Activated CD4-positive, alpha-beta memory T cell treated with anti-CD3 and anti-CD28 coated beads, Interleukin-2, amount 10 ng/mL, durations not matched to agents 7 days and 5 days (primary cell): ENCODE measurements around the gene HNRNPC. TPM values are rescaled to one million over a fixed set of nuclear protein-coding genes. Genes with fewer than 3 reads are reported as not detected.
"Not testable (repeated sequence)": the region's sequence is repeated elsewhere in the genome, so short reads cannot be mapped to it uniquely, and the experiment has no call there.

Experiments used
- CTCF ChIA-PET: fragments of 350-600 bp; sonication (Branson Sonifier 250); formaldehyde crosslinking; loops from one replicate; lab custom pipeline; 2021; ENCODE audit warnings: antibody characterized with exemption, inconsistent platforms; lab: Charles Lee
- POLR2A ChIA-PET: fragments of 350-600 bp; sonication (Branson Sonifier 250); formaldehyde crosslinking; loops from one replicate; lab custom pipeline; 2021; ENCODE audit warnings: antibody characterized with exemption; lab: Charles Lee
- DNase-seq: peaks from one replicate; pipeline ENCODE4 v3.0.0-alpha.2; 2020
- H3K27ac Mint-ChIP-seq: one replicate; pipeline ENCODE4 v1.8.0; 2021; ENCODE audit warnings: mild to moderate bottlenecking, mixed read lengths
- H3K27me3 Mint-ChIP-seq: one replicate; pipeline ENCODE4 v1.8.0; 2021; ENCODE audit warnings: mixed read lengths
- H3K36me3 Mint-ChIP-seq: one replicate; pipeline ENCODE4 v1.8.0; 2021; ENCODE audit warnings: low read depth, mixed read lengths
- H3K4me1 Mint-ChIP-seq: one replicate; pipeline ENCODE4 v1.8.0; 2021; ENCODE audit warnings: mixed read lengths
- H3K4me3 Mint-ChIP-seq: one replicate; pipeline ENCODE4 v1.8.0; 2021; ENCODE audit warnings: mild to moderate bottlenecking, mixed read lengths
- H3K9me3 Mint-ChIP-seq: one replicate; pipeline ENCODE4 v1.8.0; 2021; ENCODE audit warnings: mixed read lengths
- total RNA-seq, 2 experiments: library from RNA; stranded (reverse); gene quantifications; one replicate each; pipeline ENCODE4 v1.2.3, GENCODE V29; 2021

HNRNPC gene
- total RNA-seq, 2 experiments from 2014 or later: 689 to 710 TPM

DNA sequence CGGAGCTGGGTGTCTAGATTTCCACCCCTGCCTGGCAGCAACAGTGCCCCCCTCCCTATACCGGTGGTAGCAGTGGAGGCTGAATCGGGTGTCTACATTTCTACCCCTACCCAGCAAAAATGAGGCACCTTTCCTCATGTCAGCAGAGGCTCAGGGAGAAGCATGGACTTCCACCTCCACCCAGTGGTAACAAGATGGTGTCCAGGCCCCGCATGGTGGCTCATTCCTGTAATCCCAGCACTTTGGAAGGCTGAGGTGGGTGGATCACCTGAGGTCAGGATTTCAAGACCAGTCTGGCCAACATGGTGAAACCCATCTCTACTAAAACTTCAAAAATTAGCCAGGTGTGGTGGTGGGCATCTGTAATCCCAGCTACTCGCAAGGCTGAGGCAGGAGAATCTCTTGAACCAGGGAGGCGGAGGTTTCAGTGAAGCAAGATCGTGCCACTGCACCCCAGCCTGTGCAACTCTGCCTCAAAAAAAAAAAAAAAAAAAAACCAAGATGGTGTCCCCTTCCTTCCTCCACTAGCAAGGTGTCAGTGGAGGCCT, 77.9 kb downstream of the HNRNPC start:
- CTCF ChIA-PET: no interaction called here
- no peaks in the 10 kb centered on the region for H3K9me3 Mint-ChIP-seq
- H3K27ac Mint-ChIP-seq: peak overlapping the region; percentile 31
- H3K4me3 Mint-ChIP-seq: peak overlapping the region; percentile 32
- POLR2A ChIA-PET: no interaction called here
- H3K36me3 Mint-ChIP-seq: no peaks in the 10 kb centered on the region
- H3K4me1 Mint-ChIP-seq: peaks cover 12% of the 10 kb centered on the region
- peaks cover 18% of the 10 kb centered on the region for H3K27me3 Mint-ChIP-seq
- no peak for DNase-seq

- peaks cover 24% of the 10 kb centered on the region for H3K27me3 Mint-ChIP-seq
- no peak overlapping the region for H3K27ac Mint-ChIP-seq
- no peaks in the 10 kb centered on the region for H3K9me3 Mint-ChIP-seq
- CTCF ChIA-PET: no interaction called here
- no peak overlapping the region for H3K4me3 Mint-ChIP-seq
- peaks cover 2% of the 10 kb centered on the region for H3K36me3 Mint-ChIP-seq
- H3K4me1 Mint-ChIP-seq: no peaks in the 10 kb centered on the region
- DNase-seq: no peak
- POLR2A ChIA-PET: no interaction called here
Observed at GRCh38 chr14:21185491-21185890, 83.8 kb downstream of the HNRNPC start.

DNA sequence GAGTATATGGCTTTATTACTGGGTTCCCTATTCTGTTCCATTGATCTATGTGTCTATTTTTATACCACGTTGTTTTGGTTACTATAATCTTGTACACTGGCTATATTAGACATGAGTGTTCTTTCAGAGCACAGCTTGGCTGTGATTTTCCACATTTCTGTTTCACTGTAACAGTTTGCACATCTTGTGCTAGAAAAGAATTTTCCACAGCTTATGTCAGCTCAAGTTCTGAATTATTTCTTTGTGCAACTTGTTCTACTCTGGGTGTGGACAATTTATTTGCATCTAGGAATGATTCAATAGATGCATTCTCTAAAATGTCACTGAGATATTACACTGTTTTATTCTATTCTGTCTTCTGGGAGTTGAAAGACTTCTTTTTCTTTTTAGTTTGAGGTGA, 85.0 kb downstream of the HNRNPC start:
- ChIA-PET POLR2A (no interaction called here), CTCF (no interaction called here)
- Mint-ChIP-seq H3K27me3 (peaks cover 24% of the 10 kb centered on the region), H3K9me3 (no peaks in the 10 kb centered on the region), H3K36me3 (peaks cover 2% of the 10 kb centered on the region), H3K4me1 (no peaks in the 10 kb centered on the region), H3K4me3 (no peak overlapping the region), H3K27ac (no peak overlapping the region)
- no peak for DNase-seq

DNA sequence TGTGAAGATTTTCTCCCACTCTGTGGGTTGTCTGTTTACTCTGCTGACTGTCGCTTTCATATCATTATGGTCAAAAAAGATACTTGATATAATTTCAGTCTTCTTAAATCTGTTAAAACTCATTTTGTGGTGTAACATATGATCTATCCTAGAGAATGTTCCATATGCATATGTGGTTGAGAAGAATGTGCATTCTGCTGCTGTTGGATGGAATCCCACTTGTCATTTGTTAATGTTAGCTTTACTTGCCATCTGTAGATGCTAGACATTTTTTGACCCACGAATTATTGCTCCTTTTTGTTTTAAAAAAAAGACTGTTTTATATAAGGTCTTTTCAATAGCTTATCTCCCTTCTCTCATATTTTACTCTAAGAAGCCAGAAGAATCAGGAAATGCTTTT, 87.1 kb downstream of the HNRNPC start:
- H3K9me3 Mint-ChIP-seq: peaks cover 3% of the 10 kb centered on the region
- no peaks in the 10 kb centered on the region for H3K4me1 Mint-ChIP-seq
- no peak for DNase-seq
- CTCF ChIA-PET: no interaction called here
- H3K27me3 Mint-ChIP-seq: peaks cover 33% of the 10 kb centered on the region
- no peak overlapping the region for H3K27ac Mint-ChIP-seq
- POLR2A ChIA-PET: no interaction called here
- peaks cover 2% of the 10 kb centered on the region for H3K36me3 Mint-ChIP-seq
- no peak overlapping the region for H3K4me3 Mint-ChIP-seq

- Mint-ChIP-seq H3K9me3 (no peaks in the 10 kb centered on the region), H3K4me1 (no peaks in the 10 kb centered on the region), H3K4me3 (no peak overlapping the region), H3K36me3 (peaks cover 4% of the 10 kb centered on the region), H3K27me3 (peaks cover 48% of the 10 kb centered on the region), H3K27ac (no peak overlapping the region)
- DNase-seq: no peak
- CTCF ChIA-PET: no interaction called here
- POLR2A ChIA-PET: no interaction called here
Observed at GRCh38 chr14:21171128-21171527, 98.1 kb downstream of the HNRNPC start.

GRCh38 chr14:21169573-21169972, 99.7 kb downstream of the HNRNPC start:
- CTCF ChIA-PET: no interaction called here
- peaks cover 44% of the 10 kb centered on the region for H3K27me3 Mint-ChIP-seq

GRCh38 chr14:21168055-21168454, 101.2 kb downstream of the HNRNPC start:
- Mint-ChIP-seq H3K4me3 (no peak overlapping the region), H3K36me3 (no peaks in the 10 kb centered on the region), H3K9me3 (no peaks in the 10 kb centered on the region), H3K27ac (no peak overlapping the region), H3K4me1 (no peaks in the 10 kb centered on the region), H3K27me3 (peaks cover 37% of the 10 kb centered on the region)
- DNase-seq: no peak
- ChIA-PET POLR2A (no interaction called here), CTCF (no interaction called here)

More at GRCh38 chr14:21169573-21169972, 99.7 kb downstream of the HNRNPC start:
- Mint-ChIP-seq H3K36me3 (peaks cover 4% of the 10 kb centered on the region), H3K4me1 (no peaks in the 10 kb centered on the region), H3K4me3 (no peak overlapping the region), H3K27ac (no peak overlapping the region), H3K9me3 (no peaks in the 10 kb centered on the region)
- POLR2A ChIA-PET: no interaction called here
- DNase-seq: no peak

GRCh38 chr14:21165670-21166069, 103.6 kb downstream of the HNRNPC start:
- H3K4me3 Mint-ChIP-seq, H3K36me3 Mint-ChIP-seq, H3K4me1 Mint-ChIP-seq, H3K27ac Mint-ChIP-seq, POLR2A ChIA-PET, CTCF ChIA-PET, H3K9me3 Mint-ChIP-seq, DNase-seq: not testable (repeated sequence)
- H3K27me3 Mint-ChIP-seq: peaks cover 28% of the 10 kb centered on the region

GRCh38 chr14:21165002-21165605, 104.1 kb downstream of the HNRNPC start:
- H3K27ac Mint-ChIP-seq, DNase-seq, POLR2A ChIA-PET, H3K4me3 Mint-ChIP-seq, H3K36me3 Mint-ChIP-seq, H3K4me1 Mint-ChIP-seq, H3K9me3 Mint-ChIP-seq, CTCF ChIA-PET: not testable (repeated sequence)
- H3K27me3 Mint-ChIP-seq: peaks cover 27% of the 10 kb centered on the region

DNA sequence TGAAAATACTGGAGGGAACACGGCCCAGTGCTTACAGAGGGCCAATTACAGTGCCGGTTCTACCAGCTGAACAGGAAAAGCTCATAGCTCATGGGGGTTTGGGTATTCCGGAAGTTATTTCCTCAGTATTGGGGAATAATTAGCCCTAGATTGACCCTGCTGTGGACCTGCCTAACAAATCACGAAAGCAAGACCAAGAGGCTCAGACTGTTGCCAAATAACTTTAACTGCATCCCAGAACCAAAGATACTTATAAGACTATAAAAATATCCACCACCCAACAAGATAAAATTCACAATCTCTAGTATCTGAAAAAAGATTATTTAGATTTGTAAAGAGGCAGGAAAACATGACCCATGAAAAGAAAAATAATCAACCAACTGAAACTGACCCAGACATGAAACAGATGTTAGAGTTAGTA, 105.4 kb downstream of the HNRNPC start:
- H3K4me3 Mint-ChIP-seq: no peak overlapping the region
- H3K4me1 Mint-ChIP-seq: no peaks in the 10 kb centered on the region
- DNase-seq: no peak
- POLR2A ChIA-PET: no interaction called here
- no peaks in the 10 kb centered on the region for H3K36me3 Mint-ChIP-seq
- H3K27me3 Mint-ChIP-seq: peaks cover 27% of the 10 kb centered on the region
- no peak overlapping the region for H3K27ac Mint-ChIP-seq
- CTCF ChIA-PET: interaction anchor here (0.5 kb wide), 1 partner anchor 20 kb away, joined by 3 read pairs; no protein-coding TSS in a partner anchor
- H3K9me3 Mint-ChIP-seq: no peaks in the 10 kb centered on the region

DNA sequence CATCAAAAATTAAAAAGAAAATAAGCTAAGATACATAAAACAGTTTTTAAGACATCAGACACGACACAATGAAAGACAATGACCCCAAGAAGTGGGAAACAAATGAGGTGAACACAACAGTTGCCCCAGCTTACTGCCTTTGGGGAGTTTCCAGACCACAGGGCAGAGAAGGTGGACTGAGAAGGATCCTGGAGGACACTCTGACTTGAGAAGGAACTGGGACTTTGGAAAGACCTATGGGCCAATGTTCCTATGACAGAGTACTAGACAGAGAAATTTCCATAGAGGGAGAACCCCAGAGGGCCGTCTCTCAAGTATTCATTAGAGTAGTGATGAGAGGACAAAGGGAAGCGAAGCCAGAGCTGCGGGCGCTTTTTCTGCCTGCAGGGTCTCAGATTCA, 107.2 kb downstream of the HNRNPC start:
- POLR2A ChIA-PET: no interaction called here
- Mint-ChIP-seq H3K36me3 (no peaks in the 10 kb centered on the region), H3K27me3 (peaks cover 29% of the 10 kb centered on the region)

DNA sequence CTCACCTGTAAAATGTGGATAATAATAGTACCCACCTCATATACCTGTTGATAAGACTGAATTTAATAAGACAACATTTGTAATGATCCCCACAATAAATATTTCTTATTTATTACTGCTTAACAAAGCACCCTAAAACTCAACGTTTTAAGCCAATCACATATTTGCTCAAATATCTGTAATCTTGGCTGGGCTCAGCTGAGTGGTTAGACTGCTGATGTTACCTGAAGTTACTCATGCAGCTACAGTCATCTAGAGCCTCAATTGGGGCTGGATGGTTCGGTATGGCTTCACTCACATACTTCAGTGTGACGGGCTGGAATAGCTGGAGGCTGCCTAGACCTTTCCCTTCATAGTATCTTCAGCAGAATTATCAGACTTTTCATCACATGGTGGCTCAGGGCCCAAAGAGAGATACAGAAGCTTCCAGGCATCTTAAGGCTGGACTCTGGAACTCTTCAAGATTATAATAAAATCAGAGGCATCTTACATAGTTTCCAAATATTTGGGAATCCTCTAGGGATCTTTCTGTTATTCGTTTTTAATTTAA, 109.1 kb downstream of the HNRNPC start:
- CTCF ChIA-PET: no interaction called here

More for the DNA sequence above, 107.2 kb downstream of the HNRNPC start:
- Mint-ChIP-seq H3K4me1 (no peaks in the 10 kb centered on the region), H3K4me3 (no peak overlapping the region), H3K9me3 (no peaks in the 10 kb centered on the region), H3K27ac (no peak overlapping the region)
- no peak for DNase-seq
- CTCF ChIA-PET: no interaction called here

More for the DNA sequence above, 109.1 kb downstream of the HNRNPC start:
- no peaks in the 10 kb centered on the region for H3K4me1 Mint-ChIP-seq
- H3K27ac Mint-ChIP-seq: no peak overlapping the region
- no peak for DNase-seq
- H3K9me3 Mint-ChIP-seq: no peaks in the 10 kb centered on the region
- peaks cover 29% of the 10 kb centered on the region for H3K27me3 Mint-ChIP-seq
- H3K36me3 Mint-ChIP-seq: no peaks in the 10 kb centered on the region
- POLR2A ChIA-PET: no interaction called here
- no peak overlapping the region for H3K4me3 Mint-ChIP-seq
